MM.1S (cell line): ENCODE results near the gene LIPI.
"Not testable (repeated sequence)": the region's sequence is repeated elsewhere in the genome, so short reads cannot be mapped to it uniquely, and the experiment has no call there.

Experiments used
- DNase-seq: peaks from one replicate; pipeline ENCODE4 v3.0.0-alpha.2; 2015
- H2AFZ ChIP-seq: fragments of 300-600 bp; sonication (generic); 2 replicates; pipeline ENCODE4 v1.6.0; 2016; ENCODE audit warnings: antibody characterized with exemption, low read length
- H3F3A ChIP-seq: fragments of 300-600 bp; sonication (generic); 2 replicates; pipeline ENCODE4 v1.6.1; 2016; ENCODE audit warnings: mild to moderate bottlenecking, antibody characterized with exemption, low read length, moderate library complexity, mixed read lengths; ENCODE audit not compliant: insufficient read depth
- H3K27ac ChIP-seq: fragments of 300-600 bp; sonication (generic); 2 replicates; pipeline ENCODE4 v1.5.1; 2016; ENCODE audit warnings: mild to moderate bottlenecking, low read length
- H3K27me3 ChIP-seq: fragments of 300-600 bp; sonication (generic); replicated peaks from 2 replicates; pipeline ENCODE4 v1.6.0; 2016; ENCODE audit warnings: low read length; ENCODE audit not compliant: insufficient read depth
- H3K36me3 ChIP-seq: fragments of 300-600 bp; sonication (generic); replicated peaks from 2 replicates; pipeline ENCODE4 v1.6.1; 2016; ENCODE audit warnings: mild to moderate bottlenecking, low read length, mixed read lengths; ENCODE audit not compliant: insufficient read depth
- H3K4me1 ChIP-seq: fragments of 300-600 bp; sonication (generic); 2 replicates; pipeline ENCODE4 v1.6.1; 2016; ENCODE audit warnings: low read length, mixed read lengths
- H3K4me2 ChIP-seq: fragments of 300-600 bp; sonication (generic); 2 replicates; pipeline ENCODE4 v1.6.0; 2016; ENCODE audit warnings: low read depth, low read length
- H3K4me3 ChIP-seq: fragments of 300-600 bp; sonication (generic); 2 replicates; pipeline ENCODE4 v1.5.1; 2016; ENCODE audit warnings: low read length, mixed read lengths
- H3K79me2 ChIP-seq: fragments of 300-600 bp; sonication (generic); 2 replicates; pipeline ENCODE4 v1.6.1; 2016; ENCODE audit warnings: mixed run types, low read length, mixed read lengths
- H3K9ac ChIP-seq: fragments of 300-600 bp; sonication (generic); 2 replicates; pipeline ENCODE4 v1.6.1; 2016; ENCODE audit warnings: low read length, mixed read lengths
- H3K9me2 ChIP-seq: fragments of 300-600 bp; sonication (generic); replicated peaks from 2 replicates; pipeline ENCODE4 v1.6.1; 2016; ENCODE audit warnings: mild to moderate bottlenecking, low read length, mixed read lengths; ENCODE audit not compliant: insufficient read depth
- H3K9me3 ChIP-seq: fragments of 300-600 bp; sonication (generic); replicated peaks from 2 replicates; pipeline ENCODE4 v1.6.1; 2016; ENCODE audit warnings: mild to moderate bottlenecking, low read length, mixed read lengths; ENCODE audit not compliant: insufficient read depth
- H4K20me1 ChIP-seq: fragments of 300-600 bp; sonication (generic); 2 replicates; pipeline ENCODE4 v1.6.1; 2016; ENCODE audit warnings: mild to moderate bottlenecking, low read length, moderate library complexity, mixed read lengths; ENCODE audit not compliant: insufficient read depth
- EZH2 ChIP-seq: fragments of 300-600 bp; sonication (generic); optimal IDR thresholded peaks from 2 replicates; pipeline ENCODE3; 2017; ENCODE audit warnings: low read depth, mild to moderate bottlenecking, antibody characterized with exemption, low read length, mixed read lengths
- EZH2phosphoT487 ChIP-seq: fragments of 300-600 bp; sonication (generic); IDR thresholded peaks from 2 replicates; pipeline ENCODE4 v1.6.1; 2018; ENCODE audit warnings: antibody characterized with exemption, low read length
- TF ChIP-seq, protein P1 (sequence below): fragments of 300-600 bp; sonication (generic); IDR thresholded peaks from 2 replicates; pipeline ENCODE4 v1.5.1; 2016; ENCODE audit warnings: antibody characterized with exemption, low read length, mixed read lengths

The LIPI gene

DNA sequence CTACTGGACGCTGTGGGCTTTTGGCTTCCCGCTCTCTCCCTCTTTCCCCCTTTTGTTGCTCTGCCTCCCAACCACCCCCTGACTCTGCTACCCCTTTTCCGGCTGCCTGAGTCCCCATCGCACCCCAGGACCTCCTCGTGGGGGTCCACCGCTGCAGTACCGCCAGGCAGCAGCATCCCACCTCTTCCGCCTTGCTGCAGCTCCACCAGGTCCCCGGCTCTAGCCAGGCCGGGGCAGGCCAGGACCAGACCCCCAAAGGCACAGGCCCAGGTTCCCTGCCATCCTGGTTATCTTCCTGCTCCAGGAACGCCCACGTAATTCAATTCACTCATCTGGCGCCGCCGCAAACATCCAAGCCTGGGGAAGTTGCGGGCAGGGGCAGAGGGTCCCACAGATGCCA is 139.8 kb downstream of the LIPI start:
- H2AFZ ChIP-seq, result no peak overlapping the region
- H3K4me2 ChIP-seq, result no peak overlapping the region
- H3K9me2 ChIP-seq, result no peaks in the 10 kb centered on the region
- no peaks in the 10 kb centered on the region for H3K4me1 ChIP-seq
- H3F3A ChIP-seq, result no peaks in the 10 kb centered on the region
- no peak for DNase-seq
- no peak overlapping the region for H3K27ac ChIP-seq
- no peaks in the 10 kb centered on the region for H3K36me3 ChIP-seq
- H3K27me3 ChIP-seq, result no peaks in the 10 kb centered on the region
- H3K9ac ChIP-seq, result no peak overlapping the region
- H4K20me1 ChIP-seq, result no peaks in the 10 kb centered on the region
- H3K79me2 ChIP-seq, result no peaks in the 10 kb centered on the region
- H3K9me3 ChIP-seq, result no peaks in the 10 kb centered on the region
- no peak overlapping the region for H3K4me3 ChIP-seq
- TF ChIP-seq EZH2phosphoT487 (no peak), EZH2 (no peak)
- TF ChIP-seq, protein P1, sequence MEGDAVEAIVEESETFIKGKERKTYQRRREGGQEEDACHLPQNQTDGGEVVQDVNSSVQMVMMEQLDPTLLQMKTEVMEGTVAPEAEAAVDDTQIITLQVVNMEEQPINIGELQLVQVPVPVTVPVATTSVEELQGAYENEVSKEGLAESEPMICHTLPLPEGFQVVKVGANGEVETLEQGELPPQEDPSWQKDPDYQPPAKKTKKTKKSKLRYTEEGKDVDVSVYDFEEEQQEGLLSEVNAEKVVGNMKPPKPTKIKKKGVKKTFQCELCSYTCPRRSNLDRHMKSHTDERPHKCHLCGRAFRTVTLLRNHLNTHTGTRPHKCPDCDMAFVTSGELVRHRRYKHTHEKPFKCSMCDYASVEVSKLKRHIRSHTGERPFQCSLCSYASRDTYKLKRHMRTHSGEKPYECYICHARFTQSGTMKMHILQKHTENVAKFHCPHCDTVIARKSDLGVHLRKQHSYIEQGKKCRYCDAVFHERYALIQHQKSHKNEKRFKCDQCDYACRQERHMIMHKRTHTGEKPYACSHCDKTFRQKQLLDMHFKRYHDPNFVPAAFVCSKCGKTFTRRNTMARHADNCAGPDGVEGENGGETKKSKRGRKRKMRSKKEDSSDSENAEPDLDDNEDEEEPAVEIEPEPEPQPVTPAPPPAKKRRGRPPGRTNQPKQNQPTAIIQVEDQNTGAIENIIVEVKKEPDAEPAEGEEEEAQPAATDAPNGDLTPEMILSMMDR, result no peak

DNA sequence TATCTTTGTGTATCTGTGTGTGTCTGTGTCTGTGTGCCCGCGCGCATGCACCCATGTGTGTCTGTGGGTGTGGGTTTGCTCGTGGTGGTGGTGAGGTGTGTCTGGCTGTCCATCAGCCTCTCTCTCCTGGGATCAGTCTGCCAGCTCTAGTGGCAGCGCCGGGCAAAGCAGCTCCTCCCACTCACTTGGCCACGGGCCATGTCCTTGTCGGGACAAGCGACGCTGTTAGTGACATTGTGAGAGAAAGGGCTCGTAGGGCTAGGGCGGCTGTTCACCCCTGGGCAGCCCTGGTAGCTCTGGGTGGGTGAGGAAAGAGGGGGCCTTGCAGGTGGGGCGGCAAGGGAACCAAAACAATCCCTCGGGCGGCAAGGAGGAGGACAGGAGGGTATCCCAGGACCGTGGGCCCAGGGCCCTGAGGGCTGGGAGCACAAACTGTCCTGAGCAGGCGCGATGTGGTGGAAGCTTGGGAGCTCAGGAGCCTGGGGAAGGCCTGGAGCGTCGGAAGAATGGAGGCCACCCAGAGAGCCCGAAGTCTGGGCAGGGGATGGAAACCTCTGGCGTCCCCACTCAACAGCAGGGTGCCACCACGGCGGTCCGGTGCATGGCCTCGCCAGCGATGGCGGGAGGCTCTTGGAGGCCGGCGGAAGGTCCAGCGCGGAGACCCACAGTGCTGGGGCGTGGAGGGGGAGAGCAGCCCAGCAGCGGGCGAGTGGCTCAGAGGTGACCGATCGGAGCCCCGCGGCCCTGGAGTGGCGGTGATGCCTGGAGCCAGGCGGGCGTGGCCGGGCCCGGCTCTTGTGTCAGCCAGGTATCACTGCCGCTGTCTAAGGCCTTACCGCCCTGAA is 140.5 kb downstream of the LIPI start:
- Histone ChIP-seq H3F3A (no peaks in the 10 kb centered on the region), H3K9me3 (no peaks in the 10 kb centered on the region), H3K4me2 (no peak overlapping the region), H3K9ac (no peak overlapping the region), H3K27me3 (no peaks in the 10 kb centered on the region), H3K9me2 (no peaks in the 10 kb centered on the region), H3K27ac (no peak overlapping the region), H3K4me1 (no peaks in the 10 kb centered on the region), H3K4me3 (no peak overlapping the region), H3K36me3 (no peaks in the 10 kb centered on the region), H2AFZ (no peak overlapping the region), H4K20me1 (no peaks in the 10 kb centered on the region), H3K79me2 (no peaks in the 10 kb centered on the region)
- no peak for TF ChIP-seq EZH2phosphoT487
- TF ChIP-seq EZH2, result no peak
- TF ChIP-seq, protein P1, result no peak
- DNase-seq, result no peak

DNA sequence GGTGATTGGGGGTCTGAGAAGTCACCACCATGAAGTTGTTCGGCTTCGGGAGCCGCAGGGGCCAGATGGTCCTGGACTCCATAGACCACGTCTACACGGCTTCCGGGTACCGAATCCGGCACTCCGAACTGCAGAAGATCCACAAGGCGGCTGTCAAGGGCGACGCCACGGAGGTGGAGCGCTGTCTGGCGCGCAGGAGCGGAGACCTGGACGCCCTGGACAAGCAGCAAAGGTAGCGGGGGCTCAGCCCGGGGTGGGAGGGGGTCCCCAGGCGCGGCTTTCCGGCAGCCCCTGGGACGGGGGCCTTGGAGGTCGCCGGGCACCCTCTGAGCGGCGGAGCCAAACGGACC is 146.5 kb downstream of the LIPI start:
- no peaks in the 10 kb centered on the region for H3K36me3 ChIP-seq
- TF ChIP-seq EZH2phosphoT487 (no peak), EZH2 (no peak)
- TF ChIP-seq, protein P1, result no peak
- no peaks in the 10 kb centered on the region for H3K79me2 ChIP-seq
- H3K9me2 ChIP-seq, result no peaks in the 10 kb centered on the region
- H3K4me1 ChIP-seq, result no peaks in the 10 kb centered on the region
- no peak for DNase-seq
- H3K4me3 ChIP-seq, result no peak overlapping the region
- H3K4me2 ChIP-seq, result no peak overlapping the region
- no peaks in the 10 kb centered on the region for H3F3A ChIP-seq
- no peaks in the 10 kb centered on the region for H3K27me3 ChIP-seq
- H3K9ac ChIP-seq, result no peak overlapping the region
- H2AFZ ChIP-seq, result no peak overlapping the region
- no peaks in the 10 kb centered on the region for H4K20me1 ChIP-seq
- no peaks in the 10 kb centered on the region for H3K9me3 ChIP-seq
- H3K27ac ChIP-seq, result no peak overlapping the region

DNA sequence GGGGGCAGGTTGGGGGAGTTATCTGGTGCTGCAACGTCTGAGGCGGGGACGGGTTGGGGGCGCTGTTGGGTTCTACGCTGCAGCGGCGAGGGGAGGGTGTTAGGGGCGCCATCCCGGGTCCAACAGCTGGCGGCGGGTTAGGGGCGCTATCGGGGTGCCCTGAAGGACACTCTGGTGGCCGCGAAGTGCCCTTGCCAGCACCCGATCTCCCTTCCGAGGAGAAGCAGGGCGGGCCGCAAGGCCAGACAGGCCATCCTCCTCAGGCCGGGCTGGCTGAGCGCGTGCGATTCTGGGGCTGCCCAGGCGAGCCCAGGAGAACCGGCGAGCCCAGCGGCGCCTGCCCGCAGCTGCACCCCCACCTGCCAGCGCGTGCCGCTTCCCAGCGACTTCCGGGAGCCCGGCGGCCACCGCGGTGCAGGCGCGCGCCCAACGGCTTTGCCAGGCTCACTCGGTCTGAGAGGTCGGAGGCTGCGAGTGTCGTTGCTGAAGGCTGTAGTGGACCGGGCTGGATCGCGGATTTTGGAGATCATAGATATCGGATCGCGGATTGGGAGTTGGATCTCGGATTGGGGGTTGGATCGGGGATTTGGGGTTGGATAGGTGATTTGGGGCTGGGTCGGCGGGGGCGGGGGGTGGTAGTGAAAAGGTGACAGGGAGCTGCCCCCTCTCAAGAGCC is 147.0 kb downstream of the LIPI start:
- H3K36me3 ChIP-seq, H3K9ac ChIP-seq, DNase-seq, H3K4me3 ChIP-seq, H3K27ac ChIP-seq, H3K4me2 ChIP-seq, H4K20me1 ChIP-seq, H3F3A ChIP-seq, H2AFZ ChIP-seq, H3K79me2 ChIP-seq, H3K9me3 ChIP-seq, H3K27me3 ChIP-seq, H3K9me2 ChIP-seq, H3K4me1 ChIP-seq: not testable (repeated sequence)

DNA sequence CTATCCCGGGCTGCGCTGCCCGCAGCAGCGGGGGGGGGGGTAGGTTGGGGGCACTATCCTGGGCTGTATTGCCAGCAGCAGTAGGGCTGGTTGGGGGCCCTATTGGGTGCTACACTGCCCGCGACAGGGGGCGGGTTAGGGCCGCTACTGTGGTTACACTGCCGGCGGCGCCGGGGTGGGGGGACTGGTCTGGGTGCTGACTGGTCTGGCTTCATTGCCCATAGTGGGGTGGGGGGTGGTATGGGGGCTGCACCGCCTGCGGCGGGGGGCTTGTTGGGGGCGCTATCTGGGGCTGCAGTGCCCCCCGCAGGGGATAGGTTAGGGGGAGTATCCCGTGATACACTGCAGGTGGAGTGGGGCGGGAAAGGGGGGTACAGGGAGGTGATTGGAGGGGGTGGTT is 148.1 kb downstream of the LIPI start:
- not testable (repeated sequence) for H4K20me1 ChIP-seq, H3K9me2 ChIP-seq, DNase-seq, H3K9ac ChIP-seq, H3K27ac ChIP-seq, H3K27me3 ChIP-seq, H3K9me3 ChIP-seq, H3K4me2 ChIP-seq, H3K4me3 ChIP-seq, H3K36me3 ChIP-seq, H3K4me1 ChIP-seq, H3K79me2 ChIP-seq, H3F3A ChIP-seq, H2AFZ ChIP-seq
